Glutamatergic neuron (in vitro differentiated cells): ENCODE results near the gene SLC26A9. TPM values are rescaled to one million over a fixed set of nuclear protein-coding genes. Genes with fewer than 3 reads are reported as not detected.

Experiments used
- DNase-seq: peaks from one replicate; pipeline ENCODE4 v3.0.0; 2022
- H3K27ac Mint-ChIP-seq: one replicate; pipeline ENCODE4 v1.8.0; 2020; ENCODE audit warnings: mild to moderate bottlenecking, mixed read lengths, inconsistent platforms; ENCODE audit not compliant: unreplicated experiment
- H3K27me3 Mint-ChIP-seq: one replicate; pipeline ENCODE4 v1.8.0; 2020; ENCODE audit warnings: mild to moderate bottlenecking, moderate library complexity, mixed read lengths, inconsistent platforms; ENCODE audit not compliant: unreplicated experiment
- H3K36me3 Mint-ChIP-seq: one replicate; pipeline ENCODE4 v1.8.0; 2020; ENCODE audit warnings: mild to moderate bottlenecking, mixed read lengths, inconsistent platforms; ENCODE audit not compliant: unreplicated experiment
- H3K4me1 Mint-ChIP-seq: one replicate; pipeline ENCODE4 v1.8.0; 2020; ENCODE audit warnings: mild to moderate bottlenecking, low read depth, mixed read lengths, inconsistent platforms; ENCODE audit not compliant: unreplicated experiment
- H3K4me3 Mint-ChIP-seq: one replicate; pipeline ENCODE4 v1.8.0; 2020; ENCODE audit warnings: mild to moderate bottlenecking, mixed read lengths, inconsistent platforms; ENCODE audit not compliant: unreplicated experiment
- H3K9me3 Mint-ChIP-seq: one replicate; pipeline ENCODE4 v1.8.0; 2020; ENCODE audit warnings: mild to moderate bottlenecking, moderate library complexity, mixed read lengths, inconsistent platforms; ENCODE audit not compliant: unreplicated experiment
- total RNA-seq: library from RNA; stranded (reverse); fragmentation: NEBNext Ultra II Directional; extraction: Animal tissue kit (Norgen Biotek cat#: 25700); gene quantifications from one replicate; pipeline ENCODE4 v1.2.1, GENCODE V29; 2021; ENCODE audit not compliant: unreplicated experiment
- TF ChIP-seq, protein P1 (sequence below): fragments of 200-600 bp; sonication (generic); IDR thresholded peaks from one replicate; pipeline ENCODE4 v1.5.0; 2021; ENCODE audit not compliant: partially characterized antibody, unreplicated experiment

The SLC26A9 gene
- total RNA-seq, 1 donor from 2014 or later, result not detected

GRCh38 chr1:205973377-205974232 lies 30.3 kb upstream of the SLC26A9 start:
- Mint-ChIP-seq H3K27ac (no peak overlapping the region), H3K4me3 (no peak overlapping the region)

GRCh38 chr1:205972491-205973168 lies 29.4 kb upstream of the SLC26A9 start:
- H3K4me1 Mint-ChIP-seq, result peaks cover 16% of the 10 kb centered on the region
- H3K36me3 Mint-ChIP-seq, result no peaks in the 10 kb centered on the region
- peaks cover 1% of the 10 kb centered on the region for H3K9me3 Mint-ChIP-seq
- H3K27me3 Mint-ChIP-seq, result peaks cover 12% of the 10 kb centered on the region
- TF ChIP-seq, protein P1, sequence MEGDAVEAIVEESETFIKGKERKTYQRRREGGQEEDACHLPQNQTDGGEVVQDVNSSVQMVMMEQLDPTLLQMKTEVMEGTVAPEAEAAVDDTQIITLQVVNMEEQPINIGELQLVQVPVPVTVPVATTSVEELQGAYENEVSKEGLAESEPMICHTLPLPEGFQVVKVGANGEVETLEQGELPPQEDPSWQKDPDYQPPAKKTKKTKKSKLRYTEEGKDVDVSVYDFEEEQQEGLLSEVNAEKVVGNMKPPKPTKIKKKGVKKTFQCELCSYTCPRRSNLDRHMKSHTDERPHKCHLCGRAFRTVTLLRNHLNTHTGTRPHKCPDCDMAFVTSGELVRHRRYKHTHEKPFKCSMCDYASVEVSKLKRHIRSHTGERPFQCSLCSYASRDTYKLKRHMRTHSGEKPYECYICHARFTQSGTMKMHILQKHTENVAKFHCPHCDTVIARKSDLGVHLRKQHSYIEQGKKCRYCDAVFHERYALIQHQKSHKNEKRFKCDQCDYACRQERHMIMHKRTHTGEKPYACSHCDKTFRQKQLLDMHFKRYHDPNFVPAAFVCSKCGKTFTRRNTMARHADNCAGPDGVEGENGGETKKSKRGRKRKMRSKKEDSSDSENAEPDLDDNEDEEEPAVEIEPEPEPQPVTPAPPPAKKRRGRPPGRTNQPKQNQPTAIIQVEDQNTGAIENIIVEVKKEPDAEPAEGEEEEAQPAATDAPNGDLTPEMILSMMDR, result no peak
- H3K27ac Mint-ChIP-seq, result no peak overlapping the region
- peak; percentile 36 for DNase-seq
- no peak overlapping the region for H3K4me3 Mint-ChIP-seq

More at GRCh38 chr1:205973377-205974232, 30.3 kb upstream of the SLC26A9 start:
- Mint-ChIP-seq H3K36me3 (no peaks in the 10 kb centered on the region), H3K4me1 (peaks cover 12% of the 10 kb centered on the region), H3K9me3 (peaks cover 1% of the 10 kb centered on the region), H3K27me3 (peaks cover 12% of the 10 kb centered on the region)
- TF ChIP-seq, protein P1, result no peak
- DNase-seq, result no peak

- DNase-seq, result no peak
- TF ChIP-seq, protein P1, result no peak
- Mint-ChIP-seq H3K9me3 (peaks cover 1% of the 10 kb centered on the region), H3K36me3 (no peaks in the 10 kb centered on the region), H3K27ac (no peak overlapping the region), H3K4me1 (peaks cover 17% of the 10 kb centered on the region), H3K27me3 (peaks cover 12% of the 10 kb centered on the region), H3K4me3 (no peak overlapping the region)
Observed at GRCh38 chr1:205972081-205972480, 28.8 kb upstream of the SLC26A9 start.

GRCh38 chr1:205971082-205971481 lies 27.8 kb upstream of the SLC26A9 start:
- Mint-ChIP-seq H3K9me3 (peaks cover 1% of the 10 kb centered on the region), H3K27ac (no peak overlapping the region)

More at GRCh38 chr1:205971082-205971481, 27.8 kb upstream of the SLC26A9 start:
- no peak for DNase-seq
- Mint-ChIP-seq H3K4me3 (no peak overlapping the region), H3K27me3 (peaks cover 12% of the 10 kb centered on the region), H3K36me3 (no peaks in the 10 kb centered on the region), H3K4me1 (peaks cover 7% of the 10 kb centered on the region)
- TF ChIP-seq, protein P1, result no peak
